ENCODE results near the gene DAB2. TPM values are rescaled to one million over a fixed set of nuclear protein-coding genes. Genes with fewer than 3 reads are reported as not detected.

DAB2 gene
- total and polyA plus RNA-seq, 2 of the 8 experiments (the other 6 are each of a cell fraction or from before 2014, with no cell fraction given), result 2.6 to 4.9 TPM

DNA sequence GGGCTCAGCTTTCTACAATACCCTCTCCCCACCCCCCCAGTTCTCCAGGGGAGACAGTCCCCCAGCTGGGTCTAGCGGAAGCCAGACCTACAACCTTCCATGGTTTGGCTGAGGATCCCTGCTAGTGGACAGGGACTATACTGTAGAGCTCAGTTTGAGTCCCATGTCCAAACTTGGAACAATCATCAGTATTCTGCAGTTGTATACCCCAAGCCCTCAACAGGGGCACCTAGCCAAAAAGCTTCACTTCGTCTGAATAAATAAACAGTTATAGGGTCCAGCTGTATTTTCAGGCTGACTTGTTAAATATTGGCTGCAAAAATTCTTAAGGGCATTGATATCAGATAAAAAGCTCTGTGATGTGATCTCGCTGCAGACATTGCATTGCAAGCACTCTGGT is 45.1 kb downstream of the DAB2 start:
- Histone ChIP-seq H3K27me3 (replicated peaks in 1 of 4; ENCODE audit: control insufficient read depth in 3 of 4, extremely low read depth in 1 of 4, insufficient read depth in 3 of 4, low read length in 3 of 4) (no peaks in the 10 kb centered on the region), H3K79me2 (ENCODE audit: control insufficient read depth in 1 of 2, insufficient read depth in 2 of 2, low read length in 2 of 2) (no peaks in the 10 kb centered on the region), H2BK12ac (ENCODE audit: low read depth, low read length) (no peak overlapping the region), H2BK120ac (replicated peaks; ENCODE audit: low read depth, low read length) (no peak overlapping the region), H3K18ac (ENCODE audit: extremely low read depth, low read length) (no peak overlapping the region), H3K4ac (replicated peaks; ENCODE audit: insufficient read length, low read depth, low read length) (no peak overlapping the region), H3K79me1 (ENCODE audit: low read depth, low read length) (no peaks in the 10 kb centered on the region), H3K56ac (replicated peaks; ENCODE audit: insufficient read length, low read depth, low read length) (no peak overlapping the region), H3K14ac (ENCODE audit: insufficient read length) (no peak overlapping the region), H4K5ac (ENCODE audit: insufficient read length, low read depth, low read length) (no peak overlapping the region), H3K23me2 (ENCODE audit: low read depth, low read length) (no peaks in the 10 kb centered on the region), H2BK5ac (ENCODE audit: low read depth, low read length) (no peak overlapping the region), H3K23ac (ENCODE audit: insufficient read length) (no peak overlapping the region), H2AK5ac (ENCODE audit: low read depth, low read length) (no peak overlapping the region), H3K4me2 (ENCODE audit: insufficient read depth in 1 of 2, low read depth in 2 of 2, low read length in 2 of 2) (no peak overlapping the region), H2BK20ac (ENCODE audit: low read length) (no peak overlapping the region), H3K4me3 (ENCODE audit: extremely low read depth in 1 of 4, insufficient read depth in 2 of 4, low read depth in 3 of 4, low read length in 4 of 4) (no peak overlapping the region), H2AFZ (ENCODE audit: low read length) (no peak overlapping the region), H3K36me3 (ENCODE audit: control insufficient read depth in 2 of 4, insufficient read depth in 4 of 4, low read length in 3 of 4) (no peaks in the 10 kb centered on the region), H4K91ac (replicated peaks; ENCODE audit: insufficient read length, low read length) (no peak overlapping the region), H4K8ac (ENCODE audit: extremely low read depth, insufficient read depth, low read length) (no peak overlapping the region; the same call in 1 of the 2 replicates), H3K4me1 (replicated peaks in 1 of 4; ENCODE audit: control insufficient read depth in 3 of 4, insufficient read depth in 4 of 4, low read length in 3 of 4) (peaks cover 0 to 3% (median 1%) of the 10 kb centered on the region in 4 experiments; a peak in 3 of 7 replicates), H3K27ac (ENCODE audit: low read depth, low read length) (no peak overlapping the region), H4K20me1 (replicated peaks in 1 of 2; ENCODE audit: control insufficient read depth in 1 of 2, insufficient read depth in 2 of 2, low read length in 2 of 2) (no peaks in the 10 kb centered on the region), H3K9me3 (ENCODE audit: insufficient read depth in 2 of 2, low read depth in 1 of 2, low read length in 1 of 2) (no peaks in the 10 kb centered on the region), H2BK15ac (ENCODE audit: low read length) (no peak overlapping the region), H3K9ac (replicated peaks in 1 of 4; ENCODE audit: extremely low read depth in 1 of 4, low read depth in 3 of 4, low read length in 3 of 4) (no peak overlapping the region)
- 87% methylated on average over 3 of the region's 3 CpGs; no CpG with 5 or more reads in 1 of the 2 experiments for WGBS, 2 experiments (ENCODE audit: extremely low coverage in 1 of 2, insufficient coverage in 1 of 2, insufficient read length in 1 of 2, insufficient replicate concordance in 2 of 2, low coverage in 1 of 2, low lambda C conversion rate in 2 of 2, missing lambda C conversion rate in 1 of 2)
- ChIA-PET POLR2A (ENCODE audit: partially characterized antibody) (no interaction called here), CTCF (ENCODE audit: partially characterized antibody) (interaction anchor here (0.8 to 6.2 kb wide), 8 partner anchors 12 to 192 kb away, joined by 3 to 90 read pairs (median 4); partner anchors contain the start of gene DAB2)
- FAIRE-seq (no peak), DNase-seq (ENCODE audit: low read depth in 1 of 2, low spot score in 2 of 2) (no peak)
- TF ChIP-seq BCL11A (IDR thresholded peaks at IDR 0.05; ENCODE audit: low read depth in 2 of 2, low read length in 2 of 2) (no peak), CBX5 (IDR thresholded peaks at IDR 0.05; ENCODE audit: low read depth, low read length) (no peak), EGR1 (IDR thresholded peaks at IDR 0.05; ENCODE audit: borderline replicate concordance, low read depth, low read length) (no peak), JUND (IDR thresholded peaks at IDR 0.05; ENCODE audit: low read length) (no peak), RFX5 (IDR thresholded peaks at IDR 0.05; ENCODE audit: borderline replicate concordance, low read depth, low read length) (no peak), GTF2F1 (IDR thresholded peaks at IDR 0.05; ENCODE audit: borderline replicate concordance, low read depth, low read length) (no peak), ASH2L (IDR thresholded peaks at IDR 0.05; ENCODE audit: low read length) (no peak), FOSL1 (IDR thresholded peaks at IDR 0.05; ENCODE audit: insufficient read depth, low read depth, low read length) (no peak), SIN3A (conservative IDR thresholded peaks at IDR 0.05 in 1 of 2, IDR thresholded peaks at IDR 0.05 in 1 of 2; ENCODE audit: low read depth in 1 of 2, low read length in 2 of 2) (no peak)
- TF ChIP-seq, protein P1, sequence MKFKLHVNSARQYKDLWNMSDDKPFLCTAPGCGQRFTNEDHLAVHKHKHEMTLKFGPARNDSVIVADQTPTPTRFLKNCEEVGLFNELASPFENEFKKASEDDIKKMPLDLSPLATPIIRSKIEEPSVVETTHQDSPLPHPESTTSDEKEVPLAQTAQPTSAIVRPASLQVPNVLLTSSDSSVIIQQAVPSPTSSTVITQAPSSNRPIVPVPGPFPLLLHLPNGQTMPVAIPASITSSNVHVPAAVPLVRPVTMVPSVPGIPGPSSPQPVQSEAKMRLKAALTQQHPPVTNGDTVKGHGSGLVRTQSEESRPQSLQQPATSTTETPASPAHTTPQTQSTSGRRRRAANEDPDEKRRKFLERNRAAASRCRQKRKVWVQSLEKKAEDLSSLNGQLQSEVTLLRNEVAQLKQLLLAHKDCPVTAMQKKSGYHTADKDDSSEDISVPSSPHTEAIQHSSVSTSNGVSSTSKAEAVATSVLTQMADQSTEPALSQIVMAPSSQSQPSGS (IDR thresholded peaks at IDR 0.05; ENCODE audit: low read length), result no peak
- TF ChIP-seq, protein P2, sequence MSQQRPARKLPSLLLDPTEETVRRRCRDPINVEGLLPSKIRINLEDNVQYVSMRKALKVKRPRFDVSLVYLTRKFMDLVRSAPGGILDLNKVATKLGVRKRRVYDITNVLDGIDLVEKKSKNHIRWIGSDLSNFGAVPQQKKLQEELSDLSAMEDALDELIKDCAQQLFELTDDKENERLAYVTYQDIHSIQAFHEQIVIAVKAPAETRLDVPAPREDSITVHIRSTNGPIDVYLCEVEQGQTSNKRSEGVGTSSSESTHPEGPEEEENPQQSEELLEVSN (IDR thresholded peaks at IDR 0.05), result no peak
